GM10266 (cell line): ENCODE measurements around the gene LRRC8E.
A peak's percentile ranks its signal among the peaks of the same experiment; 100 is the strongest.

ENCODE experiments used
- DNase-seq: peaks from one replicate; pipeline ENCODE4 v3.0.0; 2012; ENCODE audit errors: extremely low spot score
- CTCF ChIP-seq: IDR thresholded peaks from 2 replicates; pipeline ENCODE4 v1.5.1; 2012; ENCODE audit warnings: mild to moderate bottlenecking, low read depth; ENCODE audit not compliant: control insufficient read depth, insufficient read depth; ENCODE audit errors: missing control alignments

LRRC8E gene

GRCh38 chr19:7932930-7933300 lies 44.6 kb downstream of the LRRC8E start:
- DNase-seq: no peak
- no peak for TF ChIP-seq CTCF

GRCh38 chr19:7933411-7933810 lies 45.1 kb downstream of the LRRC8E start:
- no peak for DNase-seq
- peak; percentile 5 for TF ChIP-seq CTCF

GRCh38 chr19:7933828-7934725 lies 45.8 kb downstream of the LRRC8E start:
- TF ChIP-seq CTCF: no peak
- no peak for DNase-seq

GRCh38 chr19:7934766-7935165 lies 46.5 kb downstream of the LRRC8E start:
- DNase-seq: no peak
- no peak for TF ChIP-seq CTCF

- no peak for DNase-seq
- no peak for TF ChIP-seq CTCF
Observed at GRCh38 chr19:7940841-7941240, 52.5 kb downstream of the LRRC8E start.

- TF ChIP-seq CTCF: no peak
- no peak for DNase-seq
Observed at GRCh38 chr19:7941895-7942596, 53.7 kb downstream of the LRRC8E start.

GRCh38 chr19:7942981-7943443 lies 54.7 kb downstream of the LRRC8E start:
- DNase-seq: no peak
- TF ChIP-seq CTCF: no peak
